Measurements from ENCODE around the gene NT5E.
"Not testable (repeated sequence)": the region's sequence is repeated elsewhere in the genome, so short reads cannot be mapped to it uniquely, and the experiment has no call there.

NT5E gene

DNA sequence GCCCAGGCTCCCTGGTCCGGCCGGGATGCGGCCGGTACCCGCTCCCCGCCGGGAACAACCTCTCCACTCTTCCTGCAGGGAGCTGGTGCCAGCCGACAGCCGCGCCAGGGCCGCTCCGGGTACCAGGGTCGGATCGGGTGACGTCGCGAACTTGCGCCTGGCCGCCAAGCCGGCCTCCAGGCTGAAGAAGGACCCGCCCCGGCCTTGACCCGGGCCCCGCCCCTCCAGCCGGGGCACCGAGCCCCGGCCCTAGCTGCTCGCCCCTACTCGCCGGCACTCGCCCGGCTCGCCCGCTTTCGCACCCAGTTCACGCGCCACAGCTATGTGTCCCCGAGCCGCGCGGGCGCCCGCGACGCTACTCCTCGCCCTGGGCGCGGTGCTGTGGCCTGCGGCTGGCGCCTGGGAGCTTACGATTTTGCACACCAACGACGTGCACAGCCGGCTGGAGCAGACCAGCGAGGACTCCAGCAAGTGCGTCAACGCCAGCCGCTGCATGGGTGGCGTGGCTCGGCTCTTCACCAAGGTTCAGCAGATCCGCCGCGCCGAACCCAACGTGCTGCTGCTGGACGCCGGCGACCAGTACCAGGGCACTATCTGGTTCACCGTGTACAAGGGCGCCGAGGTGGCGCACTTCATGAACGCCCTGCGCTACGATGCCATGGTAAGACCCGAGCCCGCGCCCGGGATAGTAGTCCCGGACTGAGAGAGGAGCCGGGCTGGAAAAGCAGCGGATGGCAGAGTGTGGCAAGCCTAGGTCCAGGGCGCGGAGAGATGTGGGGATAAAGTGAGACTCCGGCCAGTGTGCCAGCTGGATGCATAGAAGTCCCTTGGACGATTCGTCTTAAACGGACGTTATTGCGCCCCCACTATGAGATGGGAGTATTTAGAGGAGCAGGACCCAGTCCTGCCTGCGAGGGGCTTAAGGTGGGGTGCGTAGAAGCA is at the start of gene NT5E:
NT5E (plus strand) TSS at position 266 of the 942 bp plus-strand sequence; CDS start at position 323, 57 bp downstream.
- in situ Hi-C loops (cut with MboI; ENCODE audit: low sequenced_read_pairs) = no loop called here

DNA sequence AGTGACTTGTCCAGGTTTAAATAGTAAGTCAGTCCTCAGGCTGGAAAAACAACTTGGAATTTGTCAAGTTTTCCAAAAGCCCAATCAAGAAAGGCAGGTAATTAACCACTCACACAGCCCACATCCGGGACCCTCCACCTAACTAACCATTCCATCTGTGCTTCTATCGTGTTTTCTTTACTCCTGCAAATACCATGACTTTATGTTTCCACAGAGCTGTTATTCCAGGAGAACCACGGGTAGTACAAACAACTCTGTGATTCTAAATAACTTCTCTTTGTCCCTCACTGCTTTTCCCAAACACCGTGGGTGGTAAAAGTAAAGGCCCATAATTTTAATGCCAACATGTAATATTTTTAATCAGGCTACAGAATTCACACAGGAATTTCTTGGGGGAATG is 49.6 kb upstream of the NT5E start:
- in situ Hi-C loops (cut with MboI; ENCODE audit: low sequenced_read_pairs) = no loop called here

DNA sequence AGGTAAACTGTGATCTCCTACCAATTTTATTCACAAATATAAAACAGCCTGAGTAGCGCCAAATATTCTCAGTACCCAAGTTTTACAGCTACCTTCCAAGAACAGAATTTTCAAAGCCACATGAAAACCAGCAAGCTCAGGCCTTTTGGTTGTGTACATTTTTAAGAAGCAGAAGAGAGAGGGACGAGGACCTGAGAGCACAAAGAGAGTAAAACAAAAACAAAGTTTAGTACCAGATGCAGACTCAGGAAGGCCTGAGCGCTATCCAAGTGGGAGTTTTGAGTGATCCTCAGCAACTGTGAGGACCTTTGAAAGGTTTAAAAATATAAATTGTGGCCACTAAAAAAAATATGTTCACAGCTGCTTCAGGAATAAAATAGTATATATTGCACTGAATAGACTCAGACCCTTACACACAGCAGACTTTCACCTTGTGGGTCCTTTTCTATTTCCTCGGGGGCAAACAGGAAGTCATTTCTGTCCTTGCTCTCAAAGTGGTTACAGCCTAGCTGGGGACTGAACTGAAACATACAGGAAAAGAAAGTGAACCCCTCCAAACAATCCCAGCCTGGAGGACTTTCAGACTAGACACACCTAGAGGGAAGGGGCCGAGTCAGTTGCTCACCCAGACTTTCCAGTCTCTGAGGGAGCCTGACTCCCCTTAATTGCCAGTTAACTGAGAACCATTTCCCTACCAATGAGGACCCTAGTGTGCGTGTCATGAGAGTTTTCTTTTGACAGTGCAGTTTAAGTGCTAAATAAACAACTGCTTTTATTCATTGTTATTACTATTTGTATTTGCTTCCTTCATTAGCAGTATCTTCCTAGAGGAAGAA is 48.5 kb upstream of the NT5E start:
- in situ Hi-C loops (cut with MboI; ENCODE audit: low sequenced_read_pairs) = no loop called here

DNA sequence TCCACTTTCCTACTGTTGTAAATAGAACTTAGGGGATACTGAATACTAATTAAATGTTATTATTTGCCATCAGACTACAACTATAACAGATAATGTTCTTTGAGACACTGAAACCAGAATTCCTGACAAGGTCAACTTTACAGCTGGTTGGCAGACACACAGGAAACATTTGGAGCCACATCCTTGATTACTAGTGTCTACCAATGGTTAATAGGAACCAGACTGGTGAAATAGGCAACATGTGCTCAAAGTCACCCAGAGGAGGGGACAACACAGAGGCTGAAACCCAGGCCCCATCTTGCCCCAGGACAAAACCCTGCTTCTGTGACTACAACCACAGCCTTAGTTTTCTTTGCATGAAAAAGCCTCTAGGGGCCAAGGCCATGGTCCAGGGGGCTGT is 47.8 kb upstream of the NT5E start:
- in situ Hi-C loops (cut with MboI; ENCODE audit: low sequenced_read_pairs) = no loop called here

DNA sequence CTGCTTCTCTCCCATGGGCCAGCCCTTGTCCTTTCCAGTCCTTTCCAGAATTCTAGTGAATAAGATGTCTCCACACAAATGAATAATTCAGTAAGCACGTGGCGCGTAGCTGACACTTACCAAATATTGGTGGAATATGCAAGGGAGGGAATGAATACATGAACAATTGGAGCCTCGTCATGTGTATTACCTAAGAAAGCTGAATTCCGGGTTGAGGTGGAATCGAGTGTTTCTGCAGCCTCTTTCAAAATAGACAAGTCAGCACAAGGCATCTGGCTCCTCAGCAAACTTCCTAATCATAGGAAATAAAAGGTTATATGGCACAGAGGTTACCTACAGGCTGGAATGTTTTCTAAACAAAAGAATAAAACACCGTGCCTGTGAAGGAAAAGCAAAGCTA is 47.0 kb upstream of the NT5E start:
- in situ Hi-C loops (cut with MboI; ENCODE audit: low sequenced_read_pairs) = no loop called here

DNA sequence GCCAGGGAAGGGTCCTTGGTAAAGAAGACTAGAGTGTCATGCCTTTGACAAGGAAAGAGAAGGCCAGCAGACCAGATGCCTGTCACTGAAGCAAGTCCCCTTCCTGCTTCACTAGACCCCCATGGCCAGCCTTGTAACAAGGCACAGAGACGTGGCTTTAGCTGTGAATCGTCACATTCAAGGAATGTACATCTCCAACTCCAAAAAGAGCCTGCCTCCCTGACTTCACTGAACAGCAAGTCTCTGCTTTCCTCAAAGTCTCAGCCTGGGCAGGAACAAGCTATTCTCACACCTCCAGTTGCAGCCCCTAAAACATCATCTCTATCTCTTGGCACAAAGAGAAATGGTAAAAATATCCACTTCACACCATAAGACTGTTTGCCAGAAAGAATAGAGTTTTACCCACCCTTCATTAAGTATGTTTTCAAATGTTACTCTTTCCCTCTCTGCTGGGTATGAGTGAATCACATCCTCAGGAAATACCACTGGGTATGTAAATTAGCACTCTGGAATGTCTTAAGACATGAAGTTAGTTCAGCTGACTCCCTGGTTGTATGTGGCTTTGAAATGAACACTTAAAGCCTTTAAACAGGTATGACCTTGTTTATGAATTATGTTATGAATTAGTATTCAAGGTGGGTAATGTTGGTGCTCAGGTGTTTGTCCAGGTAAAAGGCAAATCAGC is 46.4 kb upstream of the NT5E start:
- in situ Hi-C loops (cut with MboI; ENCODE audit: low sequenced_read_pairs) = no loop called here

DNA sequence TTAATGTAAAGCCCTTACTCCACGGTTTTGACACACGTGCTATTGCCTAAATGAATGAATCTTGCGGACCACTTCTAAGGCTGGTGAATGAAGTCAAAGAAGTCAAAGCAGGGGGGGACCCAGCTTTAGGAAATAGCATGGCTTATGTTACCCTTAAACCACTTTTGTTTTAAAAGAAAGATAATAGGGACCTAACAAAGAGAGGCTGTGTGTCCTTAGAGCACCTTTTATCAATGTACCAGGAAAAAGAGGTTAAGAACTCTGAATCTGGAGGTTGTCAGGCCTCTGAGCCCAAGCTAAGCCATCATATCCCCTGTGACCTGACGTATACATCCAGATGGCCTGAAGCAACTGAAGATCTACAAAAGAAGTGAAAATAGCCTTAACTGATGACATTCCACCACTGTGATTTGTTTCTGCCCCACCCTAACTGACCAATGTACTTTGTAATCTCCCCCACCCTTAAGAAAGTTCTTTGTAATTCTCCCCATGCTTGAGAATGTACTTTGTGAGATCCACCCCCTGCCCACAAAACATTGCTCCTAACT is 45.8 kb upstream of the NT5E start:
- in situ Hi-C loops (cut with MboI; ENCODE audit: low sequenced_read_pairs) = not testable (repeated sequence)

DNA sequence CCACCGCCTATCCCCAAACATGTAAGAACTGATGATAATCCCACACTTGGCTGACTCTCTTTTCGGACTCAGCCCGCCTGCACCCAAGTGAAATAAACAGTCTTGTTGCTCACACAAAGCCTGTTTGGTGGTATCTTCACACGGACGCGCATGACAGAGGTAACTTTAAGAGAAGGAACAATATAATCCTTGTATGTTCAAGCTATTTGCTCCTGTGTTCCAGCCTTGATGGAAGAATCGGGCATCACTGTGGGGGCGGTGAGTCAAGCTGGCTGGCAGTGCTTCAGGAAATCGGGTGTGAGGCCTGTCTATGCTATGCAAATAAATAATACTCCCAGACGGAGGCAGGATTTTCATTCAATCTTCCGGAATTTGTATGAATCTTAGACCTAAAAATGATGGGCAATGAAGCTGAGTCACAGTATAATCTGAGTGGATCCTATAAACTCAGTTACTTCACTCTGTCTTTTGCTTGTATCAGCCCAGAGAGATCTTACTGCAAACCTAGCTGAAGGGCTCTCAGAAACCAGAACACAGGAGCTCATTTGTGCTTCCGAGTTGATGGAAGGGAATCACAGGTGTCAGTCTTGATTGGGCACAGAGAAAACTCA is 45.2 kb upstream of the NT5E start:
- in situ Hi-C loops (cut with MboI; ENCODE audit: low sequenced_read_pairs) = no loop called here

DNA sequence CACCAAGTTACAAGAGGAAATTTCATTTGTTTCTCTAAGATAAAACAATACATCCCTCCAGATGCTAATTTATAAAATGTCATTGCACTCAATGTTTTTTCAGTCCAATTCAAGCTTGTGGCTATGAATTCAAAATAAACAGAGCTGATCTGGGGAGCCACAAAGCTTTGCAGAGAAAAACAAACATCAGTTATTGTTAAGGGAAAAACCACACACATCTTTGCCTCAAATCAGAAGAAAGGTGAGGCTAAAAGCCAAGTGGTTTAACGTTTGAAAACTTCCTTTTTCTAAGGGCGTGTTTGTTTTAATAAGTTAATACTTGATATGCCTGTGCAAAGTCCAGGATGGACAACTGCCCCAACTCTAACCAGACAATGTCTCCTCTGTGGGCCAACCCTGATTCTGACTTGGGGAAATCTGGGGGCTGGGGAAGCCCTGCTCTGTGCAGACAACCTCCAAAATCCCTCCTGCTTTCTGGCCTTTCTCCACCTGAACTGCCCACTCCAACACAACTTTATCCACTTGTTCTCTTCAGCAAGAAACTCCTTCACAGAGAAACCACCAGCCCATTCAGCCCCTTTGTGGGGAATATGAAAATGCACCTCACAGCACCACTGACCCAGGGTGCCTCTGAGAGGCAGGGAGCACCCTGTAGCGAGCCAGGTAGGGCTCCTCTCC is 44.6 kb upstream of the NT5E start:
- in situ Hi-C loops (cut with MboI; ENCODE audit: low sequenced_read_pairs) = no loop called here

DNA sequence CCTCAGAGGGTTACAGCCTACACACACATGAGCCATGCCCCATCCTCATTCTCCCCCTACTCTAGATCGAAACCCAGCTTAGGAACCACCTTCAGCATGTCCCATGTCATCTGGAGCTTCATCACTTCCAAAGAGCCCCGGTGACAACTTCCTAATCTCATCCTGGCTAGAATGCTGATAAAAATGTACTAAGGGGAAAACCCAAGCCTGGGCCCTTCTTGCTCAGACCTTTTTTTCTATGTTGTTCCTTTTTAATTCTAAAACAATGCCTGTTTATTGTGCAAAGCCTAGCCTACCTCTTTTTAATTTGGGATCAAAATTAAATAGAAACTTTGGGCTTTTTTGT is 44.1 kb upstream of the NT5E start:
- in situ Hi-C loops (cut with MboI; ENCODE audit: low sequenced_read_pairs) = no loop called here

DNA sequence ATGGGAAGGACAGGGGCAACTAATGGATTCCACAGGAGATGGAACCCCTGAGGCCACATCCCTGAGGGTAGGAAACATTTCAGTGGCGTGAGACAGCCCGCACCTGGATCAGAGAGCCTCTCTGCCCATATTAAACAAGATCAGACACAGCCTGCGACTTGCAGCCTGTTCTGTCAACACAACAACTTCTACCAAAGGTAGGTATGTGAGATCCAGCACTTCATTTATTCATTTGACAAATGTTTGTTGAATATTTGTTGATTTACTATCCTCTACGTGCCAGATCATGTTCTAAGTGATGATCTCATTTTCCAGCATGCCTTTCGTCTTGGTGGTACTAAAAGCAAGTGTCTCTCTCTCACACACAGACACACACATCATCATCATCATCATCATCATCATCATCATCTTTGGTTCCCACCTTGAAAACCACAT is 43.2 kb upstream of the NT5E start:
- in situ Hi-C loops (cut with MboI; ENCODE audit: low sequenced_read_pairs) = no loop called here

DNA sequence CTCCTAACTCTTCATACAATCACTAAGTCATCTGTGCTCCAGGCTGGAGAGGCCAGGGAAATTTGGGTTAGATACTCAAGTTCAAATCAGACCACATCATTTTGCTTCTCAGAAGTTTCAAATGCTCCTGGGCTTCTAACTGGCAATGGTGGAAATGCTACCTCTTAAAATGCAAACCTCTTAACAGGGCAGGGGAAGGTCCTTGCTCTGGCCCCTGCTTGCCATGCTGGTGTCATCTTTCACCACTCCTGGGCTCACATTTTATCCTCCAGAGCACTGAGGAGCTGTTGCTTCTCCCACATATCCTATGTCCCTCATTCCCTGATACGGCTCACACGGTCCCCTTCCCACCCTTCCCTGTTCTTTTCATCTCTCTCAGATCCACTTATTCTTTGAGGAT is 41.8 kb upstream of the NT5E start:
- in situ Hi-C loops (cut with MboI; ENCODE audit: low sequenced_read_pairs) = no loop called here

DNA sequence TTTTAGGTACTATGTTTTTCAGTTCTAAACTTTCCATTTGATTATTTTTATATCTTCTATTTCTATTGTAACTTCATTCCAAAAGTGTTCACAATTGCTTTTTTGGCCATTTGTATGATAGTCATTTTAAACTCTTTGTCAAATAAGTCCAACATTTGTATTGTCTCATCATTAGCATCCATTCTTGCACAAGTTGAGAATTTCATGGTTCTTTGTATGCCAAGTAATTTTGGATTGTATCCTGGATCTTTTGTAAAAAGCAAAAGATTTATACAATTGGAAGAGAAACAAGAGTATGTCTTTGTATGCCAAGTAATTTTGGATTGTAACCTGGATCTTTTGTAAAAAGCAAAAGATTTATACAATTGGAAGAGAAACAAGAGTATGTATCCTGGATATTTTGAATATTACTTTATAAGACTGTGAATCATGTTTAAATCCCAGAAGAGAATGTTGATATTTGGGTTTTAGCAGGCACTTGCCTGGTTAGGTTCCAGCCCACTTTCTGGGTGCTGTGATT is 36.9 kb upstream of the NT5E start:
- in situ Hi-C loops (cut with MboI; ENCODE audit: low sequenced_read_pairs) = no loop called here

DNA sequence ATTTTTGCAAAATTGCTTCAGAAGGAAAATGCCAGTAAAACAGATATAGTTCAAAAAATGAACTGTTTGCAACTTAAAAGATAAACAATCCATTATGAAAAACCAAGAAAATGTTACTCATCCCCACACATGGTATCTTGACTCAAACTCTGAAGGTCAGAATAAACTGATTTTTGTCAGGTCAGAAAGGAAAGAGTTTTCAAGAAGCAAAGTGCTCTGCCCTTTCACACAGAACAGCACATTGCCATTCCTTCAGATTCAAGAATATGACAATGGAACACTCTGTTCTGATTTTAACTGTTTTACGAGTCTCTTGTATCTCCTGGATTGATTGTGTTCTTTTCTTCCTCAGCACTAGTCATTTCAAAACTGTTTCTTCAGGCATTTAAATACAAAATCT is 33.8 kb upstream of the NT5E start:
- in situ Hi-C loops (cut with MboI; ENCODE audit: low sequenced_read_pairs) = no loop called here

DNA sequence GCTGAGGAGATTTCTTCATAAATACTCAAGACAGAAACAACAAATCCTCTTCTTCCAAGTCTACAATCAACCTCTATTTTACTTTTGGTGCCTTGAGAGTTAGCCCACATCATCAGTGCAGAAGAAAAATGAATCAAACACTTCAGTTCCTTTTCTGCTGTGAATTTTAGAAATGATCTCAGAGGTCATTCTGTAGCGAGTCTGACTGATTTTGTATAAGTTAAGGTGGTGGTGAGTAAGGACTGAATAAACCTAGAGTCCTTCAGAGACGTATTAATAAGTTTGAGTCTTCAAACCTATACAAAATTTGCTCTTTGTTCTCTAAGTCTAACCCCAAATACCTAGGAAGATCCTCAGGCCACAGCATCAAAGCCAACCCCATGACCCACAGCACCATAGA is 33.1 kb upstream of the NT5E start:
- in situ Hi-C loops (cut with MboI; ENCODE audit: low sequenced_read_pairs) = no loop called here

DNA sequence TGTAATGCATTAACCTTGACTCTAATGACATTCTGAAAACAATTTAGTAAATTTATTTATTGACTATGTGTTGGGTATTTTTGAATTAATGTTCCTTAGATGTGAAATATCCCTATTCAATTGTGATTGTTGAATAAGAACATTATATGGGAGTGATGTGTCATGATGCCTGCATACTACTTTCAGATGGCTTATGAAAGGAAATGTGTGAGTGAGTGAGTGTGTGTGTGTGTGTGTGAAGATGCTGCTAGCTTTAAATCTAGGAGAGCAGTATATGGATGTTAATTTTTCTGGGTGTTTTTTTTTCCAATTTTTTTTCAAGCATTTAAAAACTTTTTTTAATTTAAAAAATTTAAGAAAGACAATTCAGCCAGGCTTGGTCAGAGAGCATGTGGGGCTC is 32.5 kb upstream of the NT5E start:
- in situ Hi-C loops (cut with MboI; ENCODE audit: low sequenced_read_pairs) = no loop called here

DNA sequence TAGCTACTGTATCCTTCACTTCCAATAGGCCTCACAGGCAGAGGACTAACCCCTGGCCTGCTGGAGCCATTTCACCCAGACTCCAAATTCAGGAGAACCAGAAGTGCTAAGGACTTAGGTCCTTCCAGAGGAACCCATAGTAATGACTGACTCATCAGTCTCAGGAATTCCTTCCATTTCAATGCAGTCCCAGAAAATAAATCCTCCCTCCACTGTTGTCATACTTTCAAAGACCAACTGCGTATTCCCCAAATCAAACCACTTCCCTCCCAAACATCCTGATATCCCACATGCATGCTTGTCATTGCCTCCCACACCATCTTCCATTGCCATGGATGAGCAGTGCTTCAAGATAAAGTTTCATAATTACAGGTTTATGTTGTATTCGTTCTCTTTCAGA is 31.8 kb upstream of the NT5E start:
- in situ Hi-C loops (cut with MboI; ENCODE audit: low sequenced_read_pairs) = no loop called here

DNA sequence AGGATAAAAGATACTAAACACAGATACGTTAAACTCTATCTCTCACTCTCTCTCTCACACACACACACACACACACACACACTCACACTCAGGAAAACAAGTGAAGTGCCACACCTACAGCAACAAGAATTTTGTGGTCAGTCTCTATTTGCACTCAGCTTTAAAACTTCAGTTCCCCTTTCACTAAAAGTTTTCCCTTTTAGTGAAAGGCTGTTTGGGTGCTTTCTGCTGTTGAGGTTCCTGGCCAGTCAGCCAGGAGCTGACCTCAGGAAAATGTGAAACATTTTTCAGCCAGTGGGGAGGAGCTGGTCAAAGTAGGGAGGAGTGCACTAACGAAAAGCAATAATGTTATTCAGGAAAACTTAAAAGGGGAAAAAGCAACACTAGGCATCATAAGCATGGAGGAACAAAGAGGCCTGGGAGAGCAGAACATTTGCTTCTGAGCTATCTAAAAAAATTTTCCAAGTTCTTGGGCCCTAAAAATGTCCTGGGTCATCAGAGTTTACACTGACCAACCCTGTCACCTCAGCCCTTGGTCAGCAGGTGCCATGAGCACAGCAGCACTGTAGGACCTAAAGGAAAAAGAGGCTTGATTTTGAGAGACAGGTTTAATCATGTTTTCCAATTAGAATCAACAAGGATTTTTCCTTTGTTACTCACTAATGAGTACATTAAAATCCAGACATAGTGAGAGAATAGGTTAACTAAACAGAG is 30.7 kb upstream of the NT5E start:
- in situ Hi-C loops (cut with MboI; ENCODE audit: low sequenced_read_pairs) = no loop called here

DNA sequence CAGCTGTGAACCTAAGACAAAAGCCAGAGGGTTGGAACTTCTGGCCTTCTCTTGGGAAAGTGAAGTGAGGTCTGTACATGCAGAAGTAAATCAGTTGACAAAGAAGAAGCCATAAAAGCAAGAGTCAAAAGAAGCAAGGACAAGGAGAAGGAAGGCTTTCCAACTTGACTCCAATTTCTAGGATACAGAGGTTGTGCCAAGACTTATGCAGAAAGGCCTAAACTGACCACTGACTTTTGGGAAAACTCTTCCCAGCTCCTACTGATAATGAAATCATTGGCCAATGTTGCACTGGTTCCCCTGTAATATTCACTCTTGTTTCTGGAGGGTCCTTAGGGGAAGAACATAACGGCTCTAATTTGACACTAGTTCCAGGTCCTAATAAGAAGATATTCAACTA is 29.3 kb upstream of the NT5E start:
- in situ Hi-C loops (cut with MboI; ENCODE audit: low sequenced_read_pairs) = no loop called here
